ENCODE results near the gene MPRIP.

DNA sequence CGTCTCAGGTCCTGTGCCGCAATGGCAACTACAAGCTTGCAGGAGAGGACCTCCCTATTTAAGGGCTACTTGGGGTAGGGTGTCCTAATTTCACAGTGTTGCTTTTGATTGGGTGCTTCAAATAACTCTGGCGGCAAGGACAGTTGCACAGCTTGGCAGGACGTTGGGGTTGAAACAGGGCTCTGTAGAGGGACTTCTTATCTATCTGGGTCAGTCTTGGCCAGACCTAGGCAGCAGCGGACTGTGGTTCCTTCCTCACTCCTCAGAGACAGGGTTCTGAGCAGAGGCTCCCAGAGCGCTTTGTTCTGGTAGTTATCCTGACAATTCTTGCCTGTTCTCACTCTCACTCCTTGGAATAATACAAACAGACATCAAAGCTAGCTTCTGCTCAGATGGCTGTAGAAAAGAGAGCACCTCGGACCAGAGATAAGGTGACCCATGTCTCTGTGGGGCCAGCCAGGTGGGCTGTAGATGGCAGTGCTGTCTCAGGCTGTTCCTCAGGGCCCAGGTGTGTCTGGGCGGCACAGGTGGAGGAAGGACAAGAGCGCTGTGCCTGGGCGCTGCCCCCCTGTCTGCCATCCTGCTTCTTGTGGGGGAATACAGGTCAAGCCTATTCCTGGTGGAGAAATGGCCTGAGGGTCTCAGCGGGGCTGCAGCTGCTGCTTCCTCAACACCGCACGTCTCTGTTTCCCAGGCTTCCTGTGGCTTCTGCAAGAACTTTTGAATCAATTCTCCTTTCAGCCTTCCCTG lies 102.8 kb downstream of the MPRIP start:
- TF ChIP-seq HOXA7 (CRISPR knock-in tag; IDR thresholded peaks at IDR 0.05; ENCODE audit: borderline replicate concordance): no peak
- no peak for TF ChIP-seq ZNF555 (tag by site-specific recombination; conservative IDR thresholded peaks at IDR 0.05)
- TF ChIP-seq RBAK (tag by site-specific recombination; IDR thresholded peaks at IDR 0.05): no peak
- TF ChIP-seq, protein P1, sequence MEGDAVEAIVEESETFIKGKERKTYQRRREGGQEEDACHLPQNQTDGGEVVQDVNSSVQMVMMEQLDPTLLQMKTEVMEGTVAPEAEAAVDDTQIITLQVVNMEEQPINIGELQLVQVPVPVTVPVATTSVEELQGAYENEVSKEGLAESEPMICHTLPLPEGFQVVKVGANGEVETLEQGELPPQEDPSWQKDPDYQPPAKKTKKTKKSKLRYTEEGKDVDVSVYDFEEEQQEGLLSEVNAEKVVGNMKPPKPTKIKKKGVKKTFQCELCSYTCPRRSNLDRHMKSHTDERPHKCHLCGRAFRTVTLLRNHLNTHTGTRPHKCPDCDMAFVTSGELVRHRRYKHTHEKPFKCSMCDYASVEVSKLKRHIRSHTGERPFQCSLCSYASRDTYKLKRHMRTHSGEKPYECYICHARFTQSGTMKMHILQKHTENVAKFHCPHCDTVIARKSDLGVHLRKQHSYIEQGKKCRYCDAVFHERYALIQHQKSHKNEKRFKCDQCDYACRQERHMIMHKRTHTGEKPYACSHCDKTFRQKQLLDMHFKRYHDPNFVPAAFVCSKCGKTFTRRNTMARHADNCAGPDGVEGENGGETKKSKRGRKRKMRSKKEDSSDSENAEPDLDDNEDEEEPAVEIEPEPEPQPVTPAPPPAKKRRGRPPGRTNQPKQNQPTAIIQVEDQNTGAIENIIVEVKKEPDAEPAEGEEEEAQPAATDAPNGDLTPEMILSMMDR (tag by site-specific recombination; IDR thresholded peaks at IDR 0.05): no peak
- TF ChIP-seq ZNF114 (tag by site-specific recombination; IDR thresholded peaks at IDR 0.05): no peak
- no peak for TF ChIP-seq ZNF274 (IDR thresholded peaks at IDR 0.05; ENCODE audit: low read length)
- TF ChIP-seq ZNF274 (tag by site-specific recombination; IDR thresholded peaks at IDR 0.05; ENCODE audit: borderline replicate concordance): no peak
- no peak for TF ChIP-seq ZNF391 (tag by site-specific recombination; IDR thresholded peaks at IDR 0.05; ENCODE audit: borderline replicate concordance, low read depth)
- TF ChIP-seq YY1 (tag by site-specific recombination; IDR thresholded peaks at IDR 0.05): no peak
- no peak for TF ChIP-seq ZNF239 (tag by site-specific recombination; IDR thresholded peaks at IDR 0.05)
- TF ChIP-seq, protein P2, sequence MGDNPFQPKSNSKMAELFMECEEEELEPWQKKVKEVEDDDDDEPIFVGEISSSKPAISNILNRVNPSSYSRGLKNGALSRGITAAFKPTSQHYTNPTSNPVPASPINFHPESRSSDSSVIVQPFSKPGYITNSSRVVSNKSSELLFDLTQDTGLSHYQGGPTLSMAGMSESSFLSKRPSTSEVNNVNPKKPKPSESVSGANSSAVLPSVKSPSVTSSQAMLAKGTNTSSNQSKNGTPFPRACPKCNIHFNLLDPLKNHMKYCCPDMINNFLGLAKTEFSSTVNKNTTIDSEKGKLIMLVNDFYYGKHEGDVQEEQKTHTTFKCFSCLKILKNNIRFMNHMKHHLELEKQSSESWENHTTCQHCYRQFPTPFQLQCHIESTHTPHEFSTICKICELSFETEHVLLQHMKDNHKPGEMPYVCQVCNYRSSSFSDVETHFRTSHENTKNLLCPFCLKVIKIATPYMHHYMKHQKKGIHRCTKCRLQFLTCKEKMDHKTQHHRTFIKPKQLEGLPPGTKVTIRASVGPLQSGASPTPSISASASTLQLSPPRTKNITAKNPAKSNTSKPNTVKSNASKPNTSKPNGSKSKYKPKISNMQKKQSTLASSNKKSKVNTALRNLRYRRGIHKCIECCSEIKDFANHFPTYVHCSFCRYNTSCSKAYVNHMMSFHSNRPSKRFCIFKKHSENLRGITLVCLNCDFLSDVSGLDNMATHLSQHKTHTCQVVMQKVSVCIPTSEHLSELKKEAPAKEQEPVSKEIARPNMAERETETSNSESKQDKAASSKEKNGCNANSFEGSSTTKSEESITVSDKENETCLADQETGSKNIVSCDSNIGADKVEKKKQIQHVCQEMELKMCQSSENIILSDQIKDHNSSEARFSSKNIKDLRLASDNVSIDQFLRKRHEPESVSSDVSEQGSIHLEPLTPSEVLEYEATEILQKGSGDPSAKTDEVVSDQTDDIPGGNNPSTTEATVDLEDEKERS (tag by site-specific recombination; IDR thresholded peaks at IDR 0.05): no peak
